GM23338 (cell line): Measurements from ENCODE around the gene AXIN1. TPM values are rescaled to one million over a fixed set of nuclear protein-coding genes. Genes with fewer than 3 reads are reported as not detected.

ENCODE experiments used
- ATAC-seq: fragments of 200-7000 bp; cut with Tn5 transposase; 3 replicates; pipeline ENCODE4 v1.9.1; 2020
- DNase-seq: peaks from one replicate; pipeline ENCODE4 v3.0.0-alpha.2; 2015; ENCODE audit warnings: low spot score
- H2AFZ ChIP-seq: fragments of 200-600 bp; sonication (generic); 2 replicates; pipeline ENCODE4 v1.8.0; 2016; ENCODE audit warnings: antibody characterized with exemption, mild to moderate bottlenecking, moderate library complexity
- H3F3A ChIP-seq: fragments of 200-600 bp; sonication (generic); replicated peaks from 2 replicates; pipeline ENCODE4 v1.8.0; 2017; ENCODE audit warnings: antibody characterized with exemption, mixed run types, low read depth
- H3K27ac ChIP-seq: fragments of 200-600 bp; sonication (generic); 2 replicates; pipeline ENCODE4 v1.6.1; 2016; ENCODE audit warnings: low read depth
- H3K27me3 ChIP-seq: fragments of 200-600 bp; sonication (generic); 2 replicates; pipeline ENCODE4 v1.8.0; 2016; ENCODE audit warnings: mild to moderate bottlenecking, mixed run types, moderate library complexity; ENCODE audit not compliant: insufficient read depth
- H3K36me3 ChIP-seq: fragments of 200-600 bp; sonication (generic); 2 replicates; pipeline ENCODE4 v1.8.0; 2016; ENCODE audit warnings: mild to moderate bottlenecking; ENCODE audit not compliant: insufficient read depth
- H3K4me1 ChIP-seq: fragments of 200-600 bp; sonication (generic); 2 replicates; pipeline ENCODE4 v1.8.0; 2016; ENCODE audit warnings: mild to moderate bottlenecking, moderate library complexity; ENCODE audit not compliant: insufficient read depth
- H3K4me2 ChIP-seq: fragments of 200-600 bp; sonication (generic); 2 replicates; pipeline ENCODE4 v1.7.1; 2017; ENCODE audit warnings: mixed run types
- H3K4me3 ChIP-seq: fragments of 200-600 bp; sonication (generic); 2 replicates; pipeline ENCODE4 v1.6.1; 2016; ENCODE audit warnings: mixed run types
- H3K79me2 ChIP-seq: fragments of 200-600 bp; sonication (generic); replicated peaks from 2 replicates; pipeline ENCODE4 v1.8.0; 2017; ENCODE audit warnings: mild to moderate bottlenecking; ENCODE audit not compliant: insufficient read depth
- H3K9me2 ChIP-seq: fragments of 200-600 bp; sonication (generic); 2 replicates; pipeline ENCODE4 v1.8.0; 2017; ENCODE audit not compliant: insufficient read depth
- H4K20me1 ChIP-seq: fragments of 200-600 bp; sonication (generic); replicated peaks from 2 replicates; pipeline ENCODE4 v1.8.0; 2017; ENCODE audit warnings: mild to moderate bottlenecking; ENCODE audit not compliant: insufficient read depth
- H3K27ac Mint-ChIP-seq: 2 replicates; pipeline ENCODE4 v1.8.0; 2020; ENCODE audit warnings: inconsistent platforms, mild to moderate bottlenecking, moderate library complexity, mixed read lengths
- H3K27me3 Mint-ChIP-seq: 3 replicates; pipeline ENCODE4 v1.8.0; 2022; ENCODE audit warnings: low read depth, mild to moderate bottlenecking, moderate library complexity, mixed read lengths, inconsistent platforms; ENCODE audit not compliant: insufficient read depth, poor library complexity
- H3K36me3 Mint-ChIP-seq: 3 replicates; pipeline ENCODE4 v1.8.0; 2021; ENCODE audit warnings: low read depth, mild to moderate bottlenecking, inconsistent platforms, moderate library complexity, mixed read lengths
- H3K4me1 Mint-ChIP-seq: 3 replicates; pipeline ENCODE4 v1.8.0; 2020; ENCODE audit warnings: mild to moderate bottlenecking, inconsistent platforms, mixed read lengths
- H3K4me3 Mint-ChIP-seq: 3 replicates; pipeline ENCODE4 v1.8.0; 2021; ENCODE audit warnings: moderate library complexity, mild to moderate bottlenecking, inconsistent platforms, mixed read lengths
- H3K9me3 Mint-ChIP-seq: 3 replicates; pipeline ENCODE4 v1.8.0; 2020; ENCODE audit warnings: moderate library complexity, mild to moderate bottlenecking, inconsistent platforms, mixed read lengths
- CREB1 ChIP-seq: fragments of 250-450 bp; sonication (Bioruptor Pico); IDR thresholded peaks from 2 replicates; pipeline ENCODE4 v1.5.0; 2020; ENCODE audit warnings: low read depth, mild to moderate bottlenecking, moderate library complexity
- CTCF ChIP-seq, 2 experiments: fragments of 200-600 bp in 1 of 2; sonication (generic) in 1 of 2; conservative IDR thresholded peaks; 2 replicates each; pipeline versions ENCODE4 v1.5.1 to v1.6.1; 2016 to 2017; ENCODE audit warnings: antibody characterized with exemption in 2 of 2, low read depth in 2 of 2, mild to moderate bottlenecking in 2 of 2, moderate library complexity in 1 of 2
- ETS1 ChIP-seq: IDR thresholded peaks from 2 replicates; pipeline ENCODE4 v1.6.1; 2016; ENCODE audit warnings: antibody characterized with exemption
- EZH2 ChIP-seq: fragments of 200-600 bp; sonication (generic); IDR thresholded peaks from one replicate; pipeline ENCODE4 v1.8.0; 2017; ENCODE audit warnings: antibody characterized with exemption, mild to moderate bottlenecking, low read depth; ENCODE audit not compliant: unreplicated experiment
- EZH2phosphoT487 ChIP-seq: fragments of 200-600 bp; sonication (generic); IDR thresholded peaks from one replicate; pipeline ENCODE4 v1.8.1; 2018; ENCODE audit warnings: antibody characterized with exemption; ENCODE audit not compliant: unreplicated experiment
- JUNB ChIP-seq: IDR thresholded peaks from one replicate; pipeline ENCODE4 v1.6.1; 2016; ENCODE audit warnings: antibody characterized with exemption; ENCODE audit not compliant: unreplicated experiment
- NANOG ChIP-seq: IDR thresholded peaks from 2 replicates; pipeline ENCODE4 v1.6.1; 2016; ENCODE audit warnings: antibody characterized with exemption, borderline replicate concordance
- POLR2AphosphoS5 ChIP-seq: IDR thresholded peaks from 2 replicates; pipeline ENCODE4 v1.6.1; 2016; ENCODE audit warnings: antibody characterized with exemption, low read depth
- REST ChIP-seq: IDR thresholded peaks from one replicate; pipeline ENCODE4 v1.6.1; 2018; ENCODE audit warnings: antibody characterized with exemption; ENCODE audit not compliant: unreplicated experiment
- STAT1 ChIP-seq: IDR thresholded peaks from one replicate; pipeline ENCODE4 v1.6.1; 2016; ENCODE audit warnings: antibody characterized with exemption; ENCODE audit not compliant: unreplicated experiment
- ZNF114 ChIP-seq: fragments of 250-450 bp; sonication (Bioruptor Pico); IDR thresholded peaks from 2 replicates; pipeline ENCODE4 v1.5.0; 2020; ENCODE audit warnings: mild to moderate bottlenecking, moderate library complexity
- ZNF331 ChIP-seq: fragments of 250-450 bp; sonication (Bioruptor Pico); IDR thresholded peaks from 2 replicates; pipeline ENCODE4 v1.5.0; 2020; ENCODE audit warnings: low read depth, mild to moderate bottlenecking, moderate library complexity
- ZNF462 ChIP-seq: fragments of 250-450 bp; sonication (Bioruptor Pico); IDR thresholded peaks from 2 replicates; pipeline ENCODE4 v1.5.0; 2020; ENCODE audit warnings: mild to moderate bottlenecking, moderate library complexity
- polyA plus RNA-seq: library from polyadenylated mRNA; unstranded; fragments of >200 nt; fragmentation: Nextera tagmentation; extraction: Ambion mirVana; gene quantifications from 2 replicates; pipeline ENCODE4 v1.2.1, GENCODE V29; 2016
- total RNA-seq: library from RNA; depleted of rRNA; stranded (reverse); fragments of >200 nt; shearing (Covaris generic); gene quantifications from 2 replicates; pipeline ENCODE4 v1.2.3, GENCODE V29; 2014

The AXIN1 gene
- total and polyA plus RNA-seq, 2 experiments from 2014 or later, result 14.3 to 54.5 TPM

- Histone ChIP-seq H3K79me2 (no peaks in the 10 kb centered on the region), H3K4me1 (no peaks in the 10 kb centered on the region), H3F3A (peaks cover 4% of the 10 kb centered on the region; the same call in 1 of the 2 replicates), H3K27ac (no peak overlapping the region), H3K36me3 (no peaks in the 10 kb centered on the region), H2AFZ (peak overlapping the region; percentile 90), H3K4me2 (peak overlapping the region; percentile 78), H3K4me3 (peak overlapping the region; percentile 60), H3K27me3 (peaks cover 52% of the 10 kb centered on the region), H4K20me1 (0 out of 2 replicates have a peak, but pooled peaks cover 2% of the 10 kb centered on the region), H3K9me2 (no peaks in the 10 kb centered on the region)
- Mint-ChIP-seq H3K4me1 (no peaks in the 10 kb centered on the region), H3K9me3 (no peaks in the 10 kb centered on the region), H3K27ac (no peak overlapping the region), H3K4me3 (peak overlapping the region; percentile 61; the same call in 2 of the 3 replicates), H3K27me3 (peaks cover 35% of the 10 kb centered on the region), H3K36me3 (no peaks in the 10 kb centered on the region)
- peak; percentile 42 for DNase-seq
- TF ChIP-seq POLR2AphosphoS5 (no peak), REST (no peak), CREB1 (CRISPR knock-in tag) (no peak), ZNF331 (CRISPR knock-in tag) (no peak), EZH2phosphoT487 (no peak), NANOG (no peak), ZNF462 (no peak), CTCF (conservative IDR thresholded peaks at IDR 0.05; ENCODE audit: low read depth in 2 of 2) (no peak), ZNF114 (CRISPR knock-in tag) (no peak), EZH2 (no peak), ETS1 (no peak), JUNB (no peak), STAT1 (no peak)
- peak; percentile 7 for ATAC-seq
These were observed 72.5 kb downstream of the AXIN1 start for GRCh38 chr16:280005-280460.
